Fibroblast of skin of left quadriceps (primary cell): ENCODE measurements around the gene LTB4R.
"Not testable (repeated sequence)": the region's sequence is repeated elsewhere in the genome, so short reads cannot be mapped to it uniquely, and the experiment has no call there.

ENCODE experiments used
- DNase-seq, 2 experiments: peaks; one replicate each; pipeline ENCODE4 v3.0.0-alpha.2; 2013; ENCODE audit warnings: low read depth in 2 of 2

The LTB4R gene

DNA sequence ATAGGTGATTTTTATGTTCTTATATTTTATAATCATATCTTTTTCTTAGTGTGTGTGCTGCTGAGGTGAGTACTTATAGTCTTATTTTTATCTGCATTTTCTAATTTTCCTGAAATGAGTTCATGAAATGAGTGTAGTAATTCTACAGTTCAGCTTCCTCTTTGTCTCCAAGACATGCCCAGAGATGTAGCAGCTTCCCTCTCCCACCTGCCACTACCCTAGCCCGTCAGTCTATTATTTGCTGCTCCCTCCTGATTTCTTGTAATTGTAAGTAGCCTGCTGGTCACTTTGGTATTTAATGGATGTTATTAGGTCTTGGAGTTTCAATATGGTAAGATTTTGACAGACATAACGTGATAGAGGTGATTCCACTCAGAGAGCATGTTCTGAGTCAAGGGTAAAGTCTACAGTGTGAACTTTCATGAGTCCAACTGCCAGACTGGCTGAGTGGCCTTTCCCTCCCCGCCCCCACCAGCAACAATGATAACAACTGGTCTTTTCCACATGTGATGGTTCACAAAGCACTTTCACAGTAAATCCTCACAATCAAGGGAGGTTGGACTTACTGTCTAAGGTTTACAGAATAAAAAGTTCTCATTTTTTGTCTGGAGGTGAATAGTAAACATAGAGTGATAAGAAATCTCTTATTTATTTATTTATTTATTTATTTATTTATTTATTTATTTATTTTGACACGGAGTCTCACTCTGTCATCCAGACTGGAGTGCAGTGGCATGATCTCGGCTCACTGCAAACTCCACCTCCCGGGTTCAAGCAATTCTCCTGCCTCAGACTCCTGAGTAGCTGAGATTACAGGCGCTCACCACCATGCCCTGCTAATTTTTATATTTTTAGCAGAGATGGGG, 32.7 kb downstream of the LTB4R start:
- DNase-seq = no peak

DNA sequence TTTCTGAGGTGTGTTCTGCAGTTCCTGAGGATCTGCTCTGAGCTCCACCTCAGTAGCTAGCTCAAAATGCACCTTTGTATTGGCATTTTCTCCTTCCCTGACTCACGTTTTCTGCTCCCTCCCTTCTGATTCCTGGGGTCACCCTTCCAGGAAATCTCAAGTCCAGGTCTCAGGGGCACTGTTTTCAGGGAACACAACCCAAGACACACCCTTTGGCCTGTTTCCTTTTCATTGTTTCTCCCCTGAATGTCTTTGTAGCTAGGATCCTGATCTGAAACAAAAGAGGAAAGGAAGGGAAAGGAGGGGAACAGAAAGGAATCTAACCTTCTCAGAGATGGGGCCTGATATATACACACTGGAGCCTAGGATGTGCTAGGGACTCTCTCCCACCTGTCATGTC, 35.8 kb downstream of the LTB4R start:
- no peak for DNase-seq

DNA sequence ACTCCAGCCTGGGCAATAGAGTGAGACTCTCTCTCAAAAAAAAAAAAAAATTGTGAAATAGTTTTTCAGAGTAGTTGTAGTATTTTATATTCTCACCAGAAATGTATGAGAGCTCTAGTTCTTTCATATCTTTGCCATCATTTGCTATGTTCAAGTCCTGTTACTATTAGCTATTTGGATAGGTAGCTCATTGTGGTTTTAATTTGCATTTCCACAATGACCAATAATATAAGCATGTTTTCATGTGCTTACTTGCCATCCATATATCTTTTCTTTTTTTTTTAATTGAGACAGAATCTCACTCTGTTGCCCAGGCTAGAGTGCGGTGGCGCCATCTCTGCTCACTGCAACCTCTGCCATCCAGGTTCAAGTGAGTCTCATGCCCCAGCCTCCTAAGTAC, 36.9 kb downstream of the LTB4R start:
- DNase-seq = no peak

DNA sequence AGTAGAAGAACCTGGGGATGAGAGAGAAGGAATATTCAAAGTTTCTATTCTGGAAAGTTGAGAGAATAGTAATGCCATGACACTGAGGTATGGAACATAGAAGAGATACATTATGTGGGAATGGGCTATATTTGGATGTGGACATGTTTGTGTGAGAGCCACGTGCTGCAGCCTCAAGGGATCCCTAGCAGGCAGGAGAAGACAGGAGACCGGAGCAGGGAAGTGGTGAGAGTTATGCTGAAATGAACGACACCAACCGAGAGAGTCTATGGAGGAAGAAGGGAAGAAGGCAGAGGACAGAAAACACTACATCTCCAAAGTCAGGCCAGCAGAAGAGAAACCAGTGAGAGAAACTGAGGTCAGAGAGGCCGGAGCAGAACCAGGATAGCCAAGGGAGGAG, 38.4 kb downstream of the LTB4R start:
- DNase-seq = no peak

DNA sequence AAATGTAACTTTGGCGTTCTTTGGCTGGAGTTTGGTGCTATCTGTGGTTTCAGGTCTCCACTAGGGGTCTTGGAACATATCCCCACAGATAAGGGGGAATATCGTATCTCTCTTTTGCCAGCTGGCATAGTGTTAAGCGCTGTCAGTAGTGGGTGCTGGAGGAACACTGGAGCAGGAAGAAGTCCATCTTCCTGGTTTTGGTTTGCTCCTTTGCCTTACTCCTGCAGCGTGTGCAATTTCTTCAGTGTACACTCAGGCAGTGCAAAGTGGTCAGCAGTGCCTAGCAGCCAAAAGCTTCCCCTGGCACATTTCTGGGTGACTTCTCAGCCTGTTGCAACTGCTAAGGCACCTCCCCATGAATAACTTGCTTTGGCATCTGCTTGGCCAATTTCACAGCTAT, 40.2 kb downstream of the LTB4R start:
- no peak for DNase-seq

DNA sequence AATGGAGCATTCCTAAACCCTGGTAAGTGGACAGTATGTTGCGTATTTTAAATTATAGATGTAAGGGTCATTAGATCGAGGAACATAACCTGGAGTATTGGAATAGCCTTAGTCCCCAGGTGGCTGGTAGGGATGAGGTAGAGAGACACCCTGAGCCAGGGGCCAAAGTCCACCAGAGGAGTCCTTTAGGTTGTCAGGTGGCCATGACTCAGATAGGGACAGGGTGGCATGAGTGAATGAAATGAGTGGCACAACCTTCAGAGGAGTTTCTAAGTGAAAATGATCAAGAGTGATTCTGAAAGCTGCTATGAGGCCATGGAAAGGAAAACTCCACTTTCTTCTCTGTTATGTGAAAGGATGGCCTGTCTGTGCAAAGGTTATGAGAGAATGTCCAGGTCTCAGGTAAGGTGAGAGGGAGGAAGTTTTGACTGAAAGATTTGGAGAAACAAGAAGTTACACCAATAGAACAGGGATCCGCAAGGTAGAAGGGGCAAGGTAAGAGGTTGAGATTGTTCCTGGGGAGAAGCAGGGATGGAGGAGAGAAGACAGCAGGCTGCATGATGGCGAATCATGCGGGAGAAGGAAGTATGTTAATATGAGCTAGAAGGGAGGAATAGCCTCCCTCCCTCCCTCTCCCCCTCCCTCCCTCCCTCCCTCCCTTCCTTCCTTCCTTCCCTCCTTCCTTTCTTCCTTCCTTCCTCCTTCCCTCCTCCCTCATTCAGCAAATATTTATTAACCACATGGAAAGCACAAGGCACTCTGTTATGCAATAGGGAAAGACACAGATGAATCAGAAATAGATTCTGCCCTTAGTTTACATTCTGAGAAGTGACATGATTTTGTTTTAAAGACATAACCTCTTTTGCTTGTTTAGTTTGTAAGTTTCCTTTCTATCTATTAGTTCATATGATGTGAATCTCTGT, 42.5 kb downstream of the LTB4R start:
- peak in 1 of 2 experiments; percentile 42 for DNase-seq

DNA sequence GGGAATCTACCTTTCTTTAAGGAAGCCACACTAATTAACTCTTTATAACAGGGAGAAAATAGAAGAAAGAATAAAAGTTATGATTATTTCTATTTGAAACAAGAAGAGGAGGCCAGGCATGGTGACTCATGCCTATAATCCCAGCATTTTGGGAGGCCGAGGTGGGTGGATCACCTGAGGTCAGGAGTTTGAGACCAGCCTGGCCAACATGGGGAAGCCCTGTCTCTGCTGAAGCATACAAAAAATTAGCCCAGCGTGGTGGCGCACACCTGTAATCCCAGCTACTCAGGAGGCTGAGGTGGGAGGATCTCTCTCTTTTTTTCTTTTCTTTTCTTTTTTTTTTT, 43.2 kb downstream of the LTB4R start:
- DNase-seq = not testable (repeated sequence)

DNA sequence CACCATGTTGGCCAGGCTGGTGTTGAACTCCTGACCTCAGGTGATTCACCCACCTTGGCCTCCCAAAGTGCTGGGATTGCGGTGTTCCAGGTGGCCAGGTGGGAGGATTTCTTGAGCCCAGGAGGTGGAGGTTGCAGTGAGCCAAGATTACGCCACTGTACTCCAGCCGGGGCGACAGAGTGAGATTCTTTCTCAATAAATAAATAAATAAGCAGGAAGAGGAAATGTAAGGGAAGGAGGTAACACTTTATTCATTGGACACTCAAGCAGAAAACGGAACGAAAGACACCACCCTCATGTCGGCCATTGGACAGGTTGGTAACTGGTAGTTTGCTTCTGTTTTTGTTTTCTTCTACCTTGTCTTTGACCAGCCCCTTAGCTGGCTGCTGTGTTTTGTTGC, 43.7 kb downstream of the LTB4R start:
- DNase-seq = no peak

DNA sequence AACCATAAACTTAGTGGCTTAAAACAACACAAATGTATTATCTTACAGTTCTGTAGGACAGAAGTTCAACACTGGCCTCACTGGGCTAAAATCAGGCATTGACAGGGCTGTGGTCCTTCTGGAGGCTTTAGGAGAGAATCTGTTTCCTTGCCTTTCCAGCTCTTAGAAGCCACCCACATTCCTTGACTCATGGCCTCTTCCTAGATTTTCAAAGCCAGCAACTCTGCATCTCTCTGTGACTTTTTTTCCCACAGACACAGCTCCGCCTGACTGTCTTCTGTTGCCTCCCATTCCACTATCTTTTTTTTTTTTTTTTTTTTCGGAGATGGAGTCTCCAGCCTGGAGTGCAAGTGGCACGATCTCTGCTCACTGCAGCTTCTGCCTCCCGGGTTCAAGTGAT, 44.9 kb downstream of the LTB4R start:
- DNase-seq = no peak

DNA sequence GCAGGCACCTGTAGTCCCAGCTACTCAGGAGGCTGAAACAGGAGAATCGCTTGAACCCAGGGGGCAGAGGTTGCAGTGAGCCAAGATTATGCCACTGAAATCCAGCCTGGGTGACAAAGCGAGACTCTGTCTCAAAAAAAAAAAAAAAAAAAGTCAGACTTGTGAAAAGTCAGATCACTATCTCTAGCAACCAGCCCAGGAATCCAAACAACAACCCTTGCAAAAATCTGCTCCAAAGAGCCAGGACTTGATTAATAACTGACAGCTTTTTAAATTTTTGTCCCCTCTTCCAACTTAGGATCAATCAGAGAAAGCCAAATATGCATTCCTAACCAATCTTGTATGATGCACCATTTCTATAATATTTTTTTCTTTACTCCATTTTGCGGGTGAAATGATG, 49.0 kb downstream of the LTB4R start:
- no peak for DNase-seq

DNA sequence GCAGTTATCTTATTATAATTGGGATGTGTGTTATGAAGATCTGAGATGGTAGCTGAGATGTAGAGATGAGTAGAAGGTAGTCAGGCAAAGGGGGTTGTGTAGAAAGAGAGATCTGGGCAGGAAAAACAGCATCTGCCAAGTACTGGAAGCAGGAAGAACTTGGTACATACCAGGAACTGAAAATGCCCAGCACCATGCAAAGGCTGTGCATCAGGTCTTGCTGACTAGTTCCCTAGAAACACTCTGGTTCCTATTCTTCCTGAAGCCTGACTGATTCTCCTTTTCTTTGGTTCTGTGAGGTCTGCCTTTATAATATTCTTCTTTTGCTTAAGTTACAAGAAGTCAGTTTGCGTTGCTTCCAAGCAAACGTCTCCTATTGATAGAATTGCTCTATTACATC, 50.0 kb downstream of the LTB4R start:
- DNase-seq = no peak

DNA sequence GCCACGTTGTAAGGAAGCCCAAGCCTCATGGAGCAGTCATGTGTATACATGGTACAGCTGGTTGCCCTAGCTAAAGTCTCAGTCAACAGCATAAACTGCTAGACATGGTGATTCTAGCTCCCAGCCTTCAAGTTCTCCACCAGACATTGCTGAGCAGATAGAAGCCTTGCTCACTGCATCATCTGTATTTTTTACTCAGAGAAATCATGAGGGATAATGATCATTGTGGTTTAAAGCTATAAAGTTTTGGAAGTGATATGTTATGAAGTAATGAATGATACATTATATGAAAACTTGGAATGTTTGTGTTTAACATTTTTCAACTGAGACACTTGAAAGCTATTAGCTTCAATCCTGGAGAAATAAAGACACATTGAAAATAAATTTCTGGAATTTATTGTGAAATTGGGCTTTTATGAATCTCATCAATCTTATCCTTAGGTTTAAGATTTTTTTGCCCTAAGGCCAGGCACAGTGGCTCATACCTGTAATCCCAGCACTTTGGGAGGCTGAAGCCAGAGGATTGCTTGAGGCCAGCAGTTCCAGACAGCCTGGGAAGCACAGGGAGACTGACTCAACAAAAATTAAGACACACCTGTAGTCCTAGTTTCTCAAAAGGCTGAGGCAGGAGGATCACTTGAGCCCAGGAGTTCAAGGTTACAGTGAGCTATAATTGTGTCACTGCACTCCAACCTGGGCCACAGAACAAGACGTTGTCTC, 51.1 kb downstream of the LTB4R start:
- peak; percentile 63 to 67 for DNase-seq

DNA sequence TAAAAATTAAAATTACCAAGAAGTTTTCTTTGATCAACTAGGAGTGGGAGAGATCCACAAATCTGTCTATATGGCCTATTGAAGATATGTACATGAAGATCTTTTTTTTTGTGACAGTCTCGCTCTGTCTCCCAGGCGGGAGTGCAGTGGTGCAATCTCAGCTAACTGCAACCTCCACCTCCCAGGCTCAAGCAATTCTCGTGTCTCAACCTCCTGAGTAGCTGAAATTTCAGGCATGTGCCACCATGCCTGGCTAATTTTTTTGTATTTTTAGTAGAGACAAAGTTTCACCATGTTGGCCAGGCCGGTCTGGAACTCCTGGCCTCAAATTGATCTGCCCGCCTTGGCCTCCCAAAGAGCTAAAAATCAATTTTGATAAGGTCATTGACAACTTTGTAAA, 52.1 kb downstream of the LTB4R start:
- no peak for DNase-seq

DNA sequence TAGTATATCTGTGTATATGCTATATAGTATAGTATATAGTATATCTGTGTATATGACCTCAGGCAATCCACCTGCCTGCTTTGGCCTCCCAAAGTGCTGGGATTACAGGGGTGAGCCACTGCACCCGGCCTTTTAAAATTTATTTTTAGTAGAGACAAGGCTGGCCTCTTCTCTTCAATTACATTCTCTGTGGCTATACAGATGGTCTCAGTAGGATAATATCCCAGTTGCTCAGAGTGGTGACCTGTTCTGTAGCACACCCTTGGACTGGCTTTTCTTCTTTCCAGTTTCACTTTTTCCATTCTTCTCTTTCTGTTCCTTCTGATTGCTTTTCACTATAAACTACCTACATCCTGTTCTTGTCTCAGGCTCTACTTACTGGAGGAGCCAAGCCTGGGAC, 53.5 kb downstream of the LTB4R start:
- DNase-seq = no peak

DNA sequence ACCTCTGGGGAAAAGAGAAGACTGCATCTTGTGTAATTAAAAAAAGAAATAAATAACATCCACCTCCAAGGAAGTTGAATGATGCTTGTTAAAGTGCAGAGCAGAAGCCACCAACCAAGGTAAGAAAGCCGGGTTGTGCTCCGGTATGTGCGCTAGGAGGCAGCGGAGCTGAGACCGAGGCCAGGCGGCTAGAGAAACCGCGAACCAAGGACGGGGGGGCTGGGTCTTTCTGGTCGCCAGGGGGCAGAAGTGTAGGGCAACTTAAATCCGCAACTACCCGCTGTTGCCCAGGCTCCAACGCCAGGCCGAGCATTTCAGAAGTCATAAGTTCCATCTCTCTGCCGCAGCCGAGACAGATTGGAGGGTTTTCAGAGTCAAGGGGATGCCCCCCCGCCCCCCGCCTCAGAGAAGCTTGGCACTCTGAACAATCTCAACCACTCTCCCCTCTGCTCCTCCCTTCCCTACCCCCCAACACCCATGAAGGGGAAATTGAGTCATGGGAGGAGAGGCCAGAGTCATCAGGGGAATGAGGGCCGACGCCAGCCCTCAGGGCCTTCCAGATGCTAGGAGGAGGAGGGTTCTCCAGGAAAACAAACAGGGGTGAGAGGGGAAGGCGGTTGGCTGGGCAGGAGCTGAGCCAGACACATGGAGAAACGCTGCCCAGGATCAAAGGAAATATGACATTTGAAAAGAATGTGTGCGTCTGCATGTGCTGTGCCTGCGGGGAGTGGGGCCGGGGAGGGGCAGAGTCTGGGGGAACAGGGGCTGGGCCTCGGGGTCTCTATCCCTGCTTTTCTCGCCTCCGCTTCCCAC, 54.5 kb downstream of the LTB4R start:
- DNase-seq = peak; percentile 73 to 77

DNA sequence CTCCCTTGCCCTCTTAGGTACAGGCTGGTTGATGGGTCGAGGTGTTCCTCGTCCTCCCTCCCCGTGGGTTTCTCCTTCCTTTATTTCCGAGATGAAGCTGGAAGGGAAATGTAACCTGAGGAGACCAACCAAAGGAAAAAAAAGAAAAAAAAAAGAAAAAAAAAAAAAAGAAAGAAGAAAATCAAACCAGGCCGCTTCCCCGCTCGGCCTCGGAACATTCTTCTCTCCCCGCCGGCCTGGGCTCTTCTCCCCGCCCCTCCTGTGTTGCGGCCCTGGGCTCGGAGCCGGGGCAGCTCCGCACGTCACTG, 55.1 kb downstream of the LTB4R start:
- no peak for DNase-seq

DNA sequence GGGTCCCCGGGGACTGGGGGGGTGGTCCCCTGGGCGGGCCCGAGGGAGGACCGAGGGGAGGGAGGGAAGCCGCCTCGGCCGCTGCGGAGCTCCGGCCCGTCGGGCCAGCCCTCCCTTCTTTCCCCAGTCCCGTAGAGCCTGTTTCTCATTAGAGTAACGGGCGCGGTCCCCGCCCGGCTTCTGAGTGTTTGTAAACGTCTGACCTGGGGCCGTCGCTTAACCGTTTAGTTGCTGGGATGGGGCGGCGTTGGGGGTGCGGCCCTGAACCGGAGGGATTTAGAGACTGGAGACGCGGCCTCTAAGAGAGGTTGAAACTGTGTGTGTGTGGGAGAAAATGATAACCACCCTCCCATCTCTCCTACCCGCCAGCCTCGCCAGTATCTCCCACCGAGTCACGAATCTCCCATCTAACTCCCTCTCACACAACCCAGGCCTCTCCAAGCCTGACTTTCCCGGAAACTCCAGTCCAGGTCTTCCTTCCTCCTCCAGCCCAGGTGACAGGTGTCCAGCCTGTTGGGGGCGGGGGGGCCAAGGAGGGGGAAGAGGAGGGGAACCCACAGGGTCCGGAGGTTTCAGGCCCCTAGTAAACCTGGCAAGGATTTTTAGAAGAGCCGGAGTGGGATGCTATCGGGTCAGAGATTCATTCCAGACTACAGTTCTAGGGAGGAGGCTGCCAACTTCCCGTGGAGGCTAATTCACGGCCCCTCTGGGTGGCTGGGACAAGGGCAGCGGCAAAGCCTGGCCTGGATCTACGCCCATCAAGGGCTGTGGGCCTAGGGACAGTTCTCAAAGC, 55.6 kb downstream of the LTB4R start:
- DNase-seq = peak; percentile 97
